ENCODE data around the gene CXCL1.

- no peak for TF ChIP-seq CTCF (IDR thresholded peaks at IDR 0.05; ENCODE audit: insufficient read depth, low read length)
- TF ChIP-seq REST (IDR thresholded peaks at IDR 0.05; ENCODE audit: insufficient replicate concordance, low read depth): no peak
- TF ChIP-seq POLR2AphosphoS5 (IDR thresholded peaks at IDR 0.05; ENCODE audit: low read depth): no peak
- TF ChIP-seq SPI1 (IDR thresholded peaks at IDR 0.05; ENCODE audit: borderline replicate concordance, low read depth): no peak
- no peak for TF ChIP-seq GABPA (IDR thresholded peaks at IDR 0.05; ENCODE audit: low read depth)
Observed at GRCh38 chr4:73918058-73918457, 48.9 kb downstream of the CXCL1 start.

All from HL-60 (cell line).